ENCODE data around the gene OR52A5.

The OR52A5 gene

GRCh38 chr11:5092821-5093585 is 45.2 kb downstream of the OR52A5 start:
- DNase-seq (no peak), ATAC-seq (replicated peaks) (no peak)
- Mint-ChIP-seq H3K27me3 (no peaks in the 10 kb centered on the region), H3K9me3 (peaks cover 1 to 8% of the 10 kb centered on the region in 2 donors), H3K4me1 (ENCODE audit: low read depth in 2 of 2) (no peaks in the 10 kb centered on the region), H3K36me3 (ENCODE audit: insufficient read depth) (no peaks in the 10 kb centered on the region), H3K4me3 (no peak overlapping the region), H3K27ac (no peak overlapping the region)

DNA sequence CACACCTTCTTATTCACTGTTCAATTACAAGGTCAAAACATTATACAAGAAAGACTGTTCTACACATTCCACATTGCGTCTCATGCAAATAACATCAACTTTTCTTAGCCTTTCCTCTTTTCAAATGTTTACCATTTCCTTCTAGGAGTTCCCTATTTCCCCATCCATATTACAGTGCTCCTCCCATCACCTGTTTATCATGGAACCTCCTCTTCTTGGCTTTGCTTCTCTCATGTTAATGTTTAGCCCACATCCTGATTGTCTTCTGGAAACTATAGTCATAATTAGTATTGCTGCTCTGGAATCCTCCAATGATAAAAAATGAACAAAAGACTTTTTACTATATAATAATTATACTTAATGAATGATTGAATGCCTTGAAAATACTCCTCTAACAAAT is 47.5 kb downstream of the OR52A5 start:
- Mint-ChIP-seq H3K9me3 (peaks cover 1 to 8% of the 10 kb centered on the region in 2 donors), H3K36me3 (ENCODE audit: insufficient read depth) (peaks cover 1% of the 10 kb centered on the region), H3K27me3 (no peaks in the 10 kb centered on the region), H3K4me1 (ENCODE audit: low read depth in 2 of 2) (no peaks in the 10 kb centered on the region), H3K4me3 (no peak overlapping the region), H3K27ac (no peak overlapping the region)
- ATAC-seq (replicated peaks) = no peak
- DNase-seq = no peak

DNA sequence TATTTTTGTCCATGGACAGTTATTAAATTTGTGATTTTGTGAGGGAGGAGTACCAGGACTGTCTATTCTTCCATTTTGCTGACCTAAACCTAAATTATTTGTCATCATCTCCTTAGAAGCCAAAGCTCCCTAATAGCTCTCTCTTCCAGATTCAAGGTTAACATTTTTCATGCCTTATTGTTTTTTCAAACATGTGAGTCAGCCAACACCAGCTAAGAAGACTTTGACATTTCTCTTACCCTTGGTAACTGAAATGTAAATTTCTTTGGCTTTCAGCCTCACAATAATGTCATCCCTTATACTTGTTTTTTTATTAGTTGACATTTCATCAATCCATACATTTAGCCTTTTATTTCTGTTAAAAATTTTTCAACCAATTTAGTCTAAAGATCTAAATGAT is 49.6 kb downstream of the OR52A5 start:
- DNase-seq (no peak), ATAC-seq (replicated peaks) (no peak)
- H3K27me3 Mint-ChIP-seq = no peaks in the 10 kb centered on the region
- H3K9me3 Mint-ChIP-seq = peaks cover 1 to 8% of the 10 kb centered on the region in 2 donors
- H3K27ac Mint-ChIP-seq = no peak overlapping the region
- peaks cover 4% of the 10 kb centered on the region for H3K36me3 Mint-ChIP-seq (ENCODE audit: insufficient read depth)
- no peaks in the 10 kb centered on the region for H3K4me1 Mint-ChIP-seq (ENCODE audit: low read depth in 2 of 2)
- no peak overlapping the region for H3K4me3 Mint-ChIP-seq

DNA sequence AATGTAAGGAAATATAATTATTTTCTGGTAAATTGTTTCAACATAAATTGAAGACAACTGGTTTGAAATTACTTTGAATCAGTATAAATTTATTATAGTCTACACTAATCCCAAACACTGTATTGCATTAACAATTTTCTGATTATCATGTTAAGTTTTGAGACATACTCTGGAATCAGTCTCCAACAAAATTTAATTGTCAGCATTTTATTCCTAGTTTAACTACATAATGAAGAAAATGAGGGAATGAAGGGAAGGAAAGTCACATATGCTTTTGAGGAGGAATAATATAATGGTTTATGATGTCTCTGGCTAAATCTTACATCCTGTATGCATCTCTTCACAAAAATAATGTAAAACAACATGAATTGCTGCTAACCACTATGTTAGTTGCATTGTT is 54.6 kb downstream of the OR52A5 start:
- Mint-ChIP-seq H3K4me3 (no peak overlapping the region), H3K36me3 (ENCODE audit: insufficient read depth) (peaks cover 4% of the 10 kb centered on the region), H3K4me1 (ENCODE audit: low read depth in 2 of 2) (no peaks in the 10 kb centered on the region), H3K27me3 (no peaks in the 10 kb centered on the region), H3K27ac (no peak overlapping the region), H3K9me3 (peaks cover 0 to 4% of the 10 kb centered on the region in 2 donors)
- no peak for ATAC-seq (replicated peaks)
- DNase-seq = no peak

DNA sequence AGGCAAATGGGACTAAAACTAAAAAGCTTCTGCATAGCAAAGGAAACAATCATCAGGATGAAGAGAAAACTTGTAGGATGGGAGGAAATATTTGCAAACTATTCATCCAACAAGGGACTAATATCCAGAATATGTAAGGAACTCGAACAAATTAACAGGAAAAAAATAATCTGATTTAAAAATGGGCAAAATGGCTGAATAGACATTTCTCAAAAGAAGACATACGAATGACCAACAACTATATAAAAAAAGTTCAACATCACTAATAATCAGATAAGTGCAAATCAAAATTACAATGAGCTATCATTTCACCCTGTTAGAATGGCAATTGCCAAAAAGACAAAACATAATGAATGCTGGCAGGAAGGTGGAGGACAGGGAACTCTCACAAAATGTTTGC is 56.8 kb downstream of the OR52A5 start:
- Mint-ChIP-seq H3K9me3 (peaks cover 0 to 2% of the 10 kb centered on the region in 2 donors), H3K27ac (no peak overlapping the region), H3K4me1 (ENCODE audit: low read depth in 2 of 2) (no peaks in the 10 kb centered on the region), H3K36me3 (ENCODE audit: insufficient read depth) (peaks cover 4% of the 10 kb centered on the region), H3K4me3 (no peak overlapping the region), H3K27me3 (peaks cover 0 to 4% of the 10 kb centered on the region in 2 donors)
- DNase-seq = no peak
- ATAC-seq (replicated peaks) = no peak

Measured in effector memory CD8-positive, alpha-beta T cell (primary cell).